Skin epidermis (tissue), 12 donors: ENCODE measurements around the gene EME2.
A peak's percentile ranks its signal among the peaks of the same experiment; 100 is the strongest.

ENCODE experiments used
- H3K27ac ChIP-seq, 21 experiments: fragments of 200-600 bp; sonication (generic) in 11 of 21; one replicate each; pipeline ENCODE4 v1.5.0; 2020; ENCODE audit warnings: mild to moderate bottlenecking in 3 of 21, inconsistent platforms in 2 of 21, moderate library complexity in 2 of 21
- H3K4me3 ChIP-seq, 7 experiments: fragments of 200-600 bp; sonication (generic) in 2 of 7; one replicate each; pipeline ENCODE4 v1.5.0; 2020; ENCODE audit warnings: inconsistent platforms in 2 of 7, mild to moderate bottlenecking in 2 of 7, moderate library complexity in 1 of 7

Gene EME2

DNA sequence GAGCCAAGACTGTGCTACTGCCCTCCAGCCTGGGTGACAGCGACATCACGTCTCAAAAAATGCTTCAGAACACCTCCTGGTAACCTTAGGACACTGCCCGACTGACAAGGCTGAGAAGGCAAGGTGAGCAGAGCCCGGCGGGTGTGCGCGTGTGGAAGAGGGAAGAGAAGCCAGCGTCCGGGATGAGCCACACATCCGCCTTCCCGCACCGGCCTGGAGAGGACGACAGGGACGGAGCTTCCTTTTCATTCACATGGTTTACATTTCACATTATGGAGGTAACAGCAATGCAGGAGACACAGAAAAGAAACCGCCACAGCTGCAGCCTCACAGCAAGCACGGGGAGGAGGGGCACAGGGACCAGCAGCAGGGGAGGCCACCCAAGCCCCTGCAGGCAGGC lies 37.5 kb downstream of the EME2 start:
- H3K27ac ChIP-seq: no peak overlapping the region
- no peak overlapping the region for H3K4me3 ChIP-seq

DNA sequence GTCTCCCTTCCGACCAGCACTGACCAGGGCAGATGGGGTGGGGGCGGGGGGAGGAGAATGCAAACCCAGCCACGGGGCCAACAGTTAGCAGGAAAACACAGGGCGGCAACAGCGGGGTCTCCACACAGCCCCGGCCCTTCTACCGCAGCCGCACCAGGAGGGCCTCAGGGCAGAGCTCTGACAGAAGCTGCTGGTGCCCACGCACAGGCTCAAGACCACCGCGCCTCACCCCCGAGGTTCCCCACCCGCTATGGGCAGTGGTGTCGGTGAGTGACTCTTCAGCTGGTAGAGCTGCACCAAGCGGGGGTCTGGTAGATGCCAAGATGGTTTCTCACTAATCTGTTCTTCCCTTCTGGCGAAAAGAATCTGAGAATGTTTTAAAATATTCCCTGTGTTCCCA lies 37.9 kb downstream of the EME2 start:
- no peak overlapping the region for H3K4me3 ChIP-seq

DNA sequence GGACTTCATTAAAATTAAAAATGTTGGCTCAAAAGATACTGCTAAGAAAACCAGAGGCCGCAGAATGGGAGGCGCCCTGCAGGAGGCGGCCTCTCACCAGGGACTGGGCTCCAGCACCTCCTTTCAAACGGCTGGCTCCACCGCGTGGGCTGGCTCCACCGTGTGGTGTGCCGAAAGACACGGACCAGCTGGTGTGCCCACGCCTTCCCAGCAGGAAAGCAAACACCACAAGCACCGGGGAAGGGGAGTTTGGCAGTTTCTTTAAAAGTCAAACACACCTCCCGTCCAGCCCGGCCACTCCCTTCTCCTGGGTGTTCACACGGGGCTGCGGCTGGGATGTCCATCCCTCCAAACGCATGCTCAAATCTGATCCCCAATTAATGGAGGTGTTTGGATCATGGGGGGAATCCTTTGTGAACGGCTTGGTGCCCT lies 40.1 kb downstream of the EME2 start:
- H3K4me3 ChIP-seq: no peak overlapping the region
- no peak overlapping the region for H3K27ac ChIP-seq

More for the DNA sequence above, 37.9 kb downstream of the EME2 start:
- H3K27ac ChIP-seq: no peak overlapping the region

DNA sequence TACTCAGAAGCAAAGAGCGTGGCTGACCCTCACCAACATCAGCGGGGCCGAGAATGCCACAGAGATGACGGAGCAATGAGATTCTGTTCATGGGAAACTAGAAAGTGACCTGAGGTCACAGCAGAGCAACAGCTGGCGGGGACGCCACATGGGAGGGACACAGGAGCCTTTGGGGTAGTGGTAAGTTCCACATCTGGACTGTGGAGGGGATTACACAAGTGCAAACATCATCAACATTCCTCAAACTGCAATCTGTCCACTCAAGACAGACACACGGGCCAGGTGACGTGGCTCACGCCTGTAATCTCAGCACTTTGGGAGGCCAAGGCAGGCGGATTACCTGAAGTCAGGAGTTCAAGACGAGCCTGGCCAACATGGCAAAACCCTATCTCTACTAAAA lies 42.9 kb downstream of the EME2 start:
- Histone ChIP-seq H3K27ac (no peak overlapping the region), H3K4me3 (no peak overlapping the region)

DNA sequence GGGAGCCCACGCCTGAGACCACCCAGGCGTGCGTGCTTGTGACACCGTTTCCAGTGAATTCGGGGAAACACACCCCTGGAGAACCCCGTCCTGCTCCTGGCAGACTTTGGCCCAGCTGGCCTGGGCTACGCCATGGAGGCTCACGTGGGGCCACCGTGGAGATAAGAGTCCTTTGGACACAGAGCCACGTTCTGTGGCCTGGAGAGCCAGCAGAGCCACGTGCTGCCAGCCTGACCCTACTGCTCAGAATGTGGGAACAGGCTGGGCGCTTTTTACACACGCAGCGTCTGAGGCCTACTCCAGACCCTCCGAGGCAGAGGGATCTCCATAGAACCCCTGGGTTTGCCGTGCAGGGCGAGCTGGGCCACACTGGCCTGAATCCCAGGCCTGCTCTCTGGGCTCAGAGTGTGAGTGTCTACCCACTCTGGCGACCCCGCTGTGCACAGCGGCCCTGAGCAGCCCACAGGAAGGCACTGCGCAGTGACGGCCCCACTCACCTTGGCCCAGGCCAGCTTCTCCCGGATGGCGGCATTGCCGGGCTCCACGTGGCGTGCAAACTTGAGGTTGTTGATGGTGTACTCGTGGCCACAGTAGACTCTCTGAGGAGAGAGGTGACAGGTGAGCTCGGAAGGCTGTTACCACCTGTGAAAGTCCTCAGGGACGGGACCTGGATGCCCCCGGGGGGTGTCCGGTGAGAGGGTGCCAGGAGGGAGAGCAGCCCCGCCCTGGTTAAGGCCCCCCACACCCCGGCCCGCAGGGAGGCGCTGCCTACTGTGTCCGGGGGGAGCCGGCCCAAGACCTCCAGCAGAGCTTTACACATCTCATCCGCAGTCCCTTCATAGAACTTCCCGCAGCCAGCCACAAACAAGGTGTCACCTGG lies 44.0 kb downstream of the EME2 start:
- no peak overlapping the region for H3K4me3 ChIP-seq
- no peak overlapping the region for H3K27ac ChIP-seq

DNA sequence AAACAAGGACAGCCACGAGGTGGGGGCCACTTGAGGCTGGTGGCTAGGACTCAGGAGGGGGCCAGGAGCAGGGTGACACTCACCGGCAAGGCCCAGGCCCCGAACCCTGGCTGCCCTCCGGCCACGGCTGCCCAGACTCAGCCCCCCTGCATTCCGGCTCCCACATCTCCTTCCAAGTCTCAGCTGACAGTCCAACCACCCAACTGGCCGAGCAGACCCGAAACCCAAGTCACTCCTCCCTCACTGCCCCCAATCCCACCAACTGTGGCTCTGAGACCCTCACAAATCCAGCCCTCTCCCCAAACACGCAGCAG lies 44.6 kb downstream of the EME2 start:
- Histone ChIP-seq H3K4me3 (no peak overlapping the region), H3K27ac (no peak overlapping the region)

DNA sequence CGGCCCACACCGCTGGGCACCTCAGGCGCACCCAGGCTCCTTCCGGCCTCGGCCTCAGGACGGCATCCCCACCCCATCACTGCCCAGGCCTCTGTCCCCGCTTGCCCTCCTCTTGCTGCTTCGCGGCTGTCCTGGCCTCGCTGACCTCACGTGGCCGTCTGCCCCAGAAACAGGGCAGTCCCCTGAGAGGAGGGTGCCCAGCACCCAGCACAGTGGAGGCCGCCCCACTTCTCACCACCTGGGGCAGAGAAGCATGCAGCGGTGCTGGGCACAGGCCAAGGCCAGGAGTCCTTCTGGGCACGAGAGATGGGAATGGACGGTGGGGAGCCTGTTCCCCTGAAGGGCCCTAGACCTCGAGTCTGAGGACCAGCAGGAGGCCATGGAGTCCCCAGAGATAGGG lies 45.1 kb downstream of the EME2 start:
- Histone ChIP-seq H3K4me3 (no peak overlapping the region), H3K27ac (no peak overlapping the region)

DNA sequence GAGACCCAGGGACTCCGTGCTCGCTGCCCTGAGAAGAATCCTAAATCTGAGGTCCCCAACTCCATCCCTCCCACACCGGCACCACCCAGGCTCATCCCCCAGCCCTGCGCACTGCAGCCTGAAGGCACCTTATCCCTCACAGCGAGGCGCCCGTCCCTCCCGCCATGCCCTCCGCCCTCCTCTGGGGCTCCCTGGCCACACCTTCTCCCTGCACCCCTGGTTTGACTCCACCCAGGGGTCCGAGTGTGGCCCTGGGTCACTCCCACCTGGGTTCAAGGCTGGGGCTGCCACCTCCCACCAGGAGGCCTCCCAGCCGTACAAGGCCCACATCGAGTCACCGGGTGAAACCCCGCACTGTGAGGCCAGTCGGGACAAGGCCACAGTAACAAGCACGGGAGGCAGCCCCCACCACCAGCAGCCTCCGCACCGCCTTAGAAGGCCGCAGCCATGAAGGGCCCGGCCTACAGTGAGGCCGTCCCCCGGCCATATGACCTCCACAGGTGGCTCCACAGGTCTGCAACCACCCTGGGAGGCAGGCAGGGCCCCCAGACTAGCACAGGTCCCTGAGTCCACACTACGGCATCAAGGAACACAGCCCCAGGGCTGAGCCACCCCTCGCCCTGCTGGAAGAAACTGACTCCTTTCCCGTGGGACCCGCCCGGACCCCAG lies 45.7 kb downstream of the EME2 start:
- Histone ChIP-seq H3K27ac (no peak overlapping the region), H3K4me3 (no peak overlapping the region)

DNA sequence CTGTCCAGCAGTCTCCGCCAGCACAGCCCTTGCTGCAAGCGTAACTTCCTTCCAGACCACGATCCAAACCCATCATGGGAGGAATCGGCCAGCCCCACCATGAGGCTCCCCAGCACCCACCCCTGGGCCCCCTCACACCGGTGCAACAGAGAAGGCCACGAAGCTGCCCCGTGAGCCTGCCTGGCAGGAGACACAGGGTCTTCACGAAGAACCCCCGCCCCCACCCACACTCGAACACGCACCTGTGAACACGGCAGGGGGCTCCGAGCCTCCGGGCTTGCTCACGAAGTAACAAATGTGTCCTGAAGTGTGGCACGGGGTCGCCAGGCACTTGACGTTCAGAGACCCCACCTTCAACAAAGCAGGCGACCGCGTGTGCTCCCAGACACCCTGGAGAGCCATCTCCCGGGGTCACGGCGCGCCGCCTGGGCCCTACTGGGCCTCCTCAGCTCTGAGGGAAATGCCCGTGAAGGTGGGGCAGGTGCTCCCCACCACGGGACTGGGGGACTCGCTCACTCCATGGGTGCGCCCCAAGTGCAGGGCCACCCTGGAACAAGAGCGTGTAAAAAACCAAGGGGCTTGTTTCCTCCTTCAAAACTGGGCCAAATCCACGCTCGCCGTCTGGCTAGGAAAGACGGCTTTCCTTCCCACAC lies 46.4 kb downstream of the EME2 start:
- no peak overlapping the region for H3K27ac ChIP-seq

DNA sequence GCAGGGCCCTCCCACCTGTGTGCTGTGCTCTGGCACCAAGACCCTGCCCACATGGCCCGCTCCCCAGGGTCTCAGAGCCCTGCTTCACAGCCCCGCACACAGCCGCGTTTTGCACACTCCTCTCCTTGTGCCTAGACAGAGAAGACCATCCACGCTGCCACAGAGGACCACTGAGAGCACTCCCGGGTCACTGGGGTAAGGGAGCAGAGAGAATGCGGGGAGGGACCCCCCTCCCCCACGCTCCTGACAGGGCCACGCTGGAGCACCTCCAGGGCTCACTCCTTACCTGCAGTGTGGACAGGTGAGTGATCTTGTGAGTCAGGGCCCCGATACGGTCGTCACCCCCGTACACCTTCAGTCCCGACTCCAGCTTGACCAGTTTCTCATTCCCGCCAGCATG lies 47.0 kb downstream of the EME2 start:
- no peak overlapping the region for H3K4me3 ChIP-seq
- H3K27ac ChIP-seq: no peak overlapping the region

More for the DNA sequence above, 46.4 kb downstream of the EME2 start:
- H3K4me3 ChIP-seq: no peak overlapping the region

DNA sequence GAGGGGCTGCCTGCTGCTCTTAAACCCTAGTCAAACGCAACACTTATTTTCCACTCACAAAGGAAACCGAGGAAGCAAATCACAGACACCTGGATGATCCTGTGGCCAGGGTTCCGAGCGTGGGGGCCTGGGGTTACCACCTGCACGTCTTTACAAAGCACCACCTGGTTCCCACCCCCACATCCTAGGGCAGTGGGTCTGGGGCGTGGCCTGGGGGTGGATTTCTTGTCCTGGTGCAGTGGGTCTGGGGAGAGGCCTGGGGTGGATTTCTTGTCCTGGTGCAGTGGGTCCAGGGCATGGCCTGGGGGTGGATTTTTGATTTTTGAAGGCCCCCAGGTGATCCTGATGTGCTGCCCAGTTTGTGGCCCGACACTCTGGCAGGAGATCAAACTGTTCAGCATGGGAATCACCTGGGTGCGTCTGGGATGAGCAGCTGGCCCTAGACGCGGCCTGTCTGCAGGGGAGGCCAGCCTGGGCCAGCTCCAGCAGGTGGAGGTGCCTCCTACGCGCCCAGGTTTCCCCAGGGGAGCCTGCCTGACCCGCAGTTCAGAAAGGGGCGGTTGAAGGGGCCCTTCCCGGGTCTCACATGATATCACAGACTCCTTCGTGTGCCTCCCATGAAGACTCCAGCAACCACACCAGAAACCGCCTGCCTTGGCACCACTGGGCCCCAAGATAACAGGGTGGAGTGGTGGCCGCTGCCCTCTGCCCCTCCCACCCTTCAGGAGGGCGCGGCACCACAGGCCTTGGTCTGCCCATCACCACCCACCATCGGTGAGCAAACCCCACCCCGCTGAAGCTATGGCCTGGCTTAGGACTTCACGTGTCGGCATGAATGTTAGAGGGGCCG lies 47.7 kb downstream of the EME2 start:
- Histone ChIP-seq H3K27ac (no peak overlapping the region), H3K4me3 (no peak overlapping the region)

DNA sequence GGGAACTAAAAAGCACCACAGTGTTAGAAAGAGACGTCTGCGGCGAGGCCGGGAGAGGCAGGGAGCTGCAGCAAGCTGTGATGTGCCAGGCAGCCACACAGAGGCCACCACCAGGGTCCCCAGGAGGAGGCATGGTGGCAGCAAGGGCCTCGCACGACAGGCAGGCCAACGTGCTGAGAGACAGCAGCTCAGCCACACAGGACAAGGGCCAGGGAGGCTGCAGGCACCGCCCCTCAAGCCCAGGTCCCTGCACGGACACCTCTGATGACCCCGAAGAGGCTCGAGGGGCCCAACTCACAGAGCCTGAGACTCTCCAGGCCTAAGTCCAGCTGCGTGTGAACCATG lies 48.3 kb downstream of the EME2 start:
- no peak overlapping the region for H3K4me3 ChIP-seq
- no peak overlapping the region for H3K27ac ChIP-seq

DNA sequence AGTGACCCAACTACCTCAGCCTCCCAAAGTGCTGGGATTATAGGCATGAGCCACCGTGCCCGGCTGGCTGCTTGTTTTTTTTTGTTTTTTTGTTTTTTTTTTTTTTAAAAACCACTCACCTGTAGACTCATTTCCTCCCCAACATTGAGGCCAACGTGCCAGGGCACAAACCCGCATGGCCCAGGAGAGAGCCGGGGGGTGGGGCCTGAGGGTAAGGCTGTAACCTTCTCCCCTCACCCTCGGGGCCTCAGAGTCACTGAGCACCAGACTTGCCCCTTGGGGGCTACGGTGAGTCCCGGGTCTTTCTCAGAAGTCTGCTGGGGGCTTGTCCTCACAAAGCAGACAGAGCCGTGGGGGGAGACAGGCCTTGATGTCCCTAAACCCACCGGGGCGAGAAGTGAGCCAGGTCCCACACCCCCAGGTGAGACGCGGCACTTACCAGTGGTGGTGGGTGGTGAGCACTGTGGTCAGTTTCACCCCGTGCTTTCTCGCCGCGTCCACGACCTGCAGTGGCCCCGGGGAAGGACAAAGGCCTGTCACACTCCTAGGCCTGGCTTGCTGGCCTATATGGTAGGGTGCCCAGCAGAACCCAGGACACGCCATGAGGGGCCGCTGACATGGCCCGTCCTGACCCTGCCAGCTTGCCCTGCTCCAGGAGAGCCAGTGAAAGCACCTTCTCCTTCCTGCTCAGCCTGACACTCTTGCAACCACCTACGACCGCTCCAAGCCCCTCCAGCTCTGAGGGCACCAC lies 49.4 kb downstream of the EME2 start:
- H3K4me3 ChIP-seq: no peak overlapping the region
- H3K27ac ChIP-seq: no peak overlapping the region

DNA sequence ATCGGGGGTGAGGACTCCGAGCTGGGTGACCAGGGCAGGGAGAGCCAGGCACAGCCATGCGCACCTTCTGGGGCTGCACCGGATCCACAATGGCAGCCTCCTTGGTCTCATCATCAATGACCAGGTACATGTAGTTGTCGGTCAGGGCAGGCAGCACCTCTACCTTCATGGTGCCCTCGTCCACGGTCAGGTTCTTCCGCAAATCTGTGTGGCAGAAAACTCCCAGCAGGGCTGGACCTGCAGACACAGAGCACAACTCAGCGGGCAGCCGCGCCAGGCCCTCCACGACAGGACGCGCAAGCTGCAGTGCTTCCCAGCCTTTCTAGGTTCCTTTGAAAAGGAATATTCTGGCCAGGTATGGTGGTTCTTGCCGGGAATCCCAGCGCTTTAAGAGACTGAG lies 50.2 kb downstream of the EME2 start:
- Histone ChIP-seq H3K4me3 (no peak overlapping the region), H3K27ac (no peak overlapping the region)

DNA sequence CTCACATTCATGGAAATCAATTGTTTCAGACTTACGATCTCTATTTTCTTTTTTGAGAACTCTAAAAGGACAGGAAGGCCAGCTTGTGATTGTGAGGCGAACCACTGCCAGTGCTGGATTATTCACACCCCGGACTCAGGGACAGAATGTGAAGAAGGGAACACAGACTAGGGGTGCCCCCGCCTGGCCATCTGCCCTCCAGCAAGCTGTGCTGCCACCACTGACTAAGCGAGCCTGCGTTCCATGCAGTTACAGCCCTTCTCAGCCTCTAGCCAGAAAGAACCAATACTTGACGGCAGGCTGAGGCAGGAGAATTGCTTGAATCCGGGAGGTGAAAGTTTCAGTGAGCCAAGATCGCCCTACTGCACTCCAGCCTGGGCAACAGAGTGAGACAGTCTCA lies 51.2 kb downstream of the EME2 start:
- Histone ChIP-seq H3K4me3 (no peak overlapping the region), H3K27ac (no peak overlapping the region)

DNA sequence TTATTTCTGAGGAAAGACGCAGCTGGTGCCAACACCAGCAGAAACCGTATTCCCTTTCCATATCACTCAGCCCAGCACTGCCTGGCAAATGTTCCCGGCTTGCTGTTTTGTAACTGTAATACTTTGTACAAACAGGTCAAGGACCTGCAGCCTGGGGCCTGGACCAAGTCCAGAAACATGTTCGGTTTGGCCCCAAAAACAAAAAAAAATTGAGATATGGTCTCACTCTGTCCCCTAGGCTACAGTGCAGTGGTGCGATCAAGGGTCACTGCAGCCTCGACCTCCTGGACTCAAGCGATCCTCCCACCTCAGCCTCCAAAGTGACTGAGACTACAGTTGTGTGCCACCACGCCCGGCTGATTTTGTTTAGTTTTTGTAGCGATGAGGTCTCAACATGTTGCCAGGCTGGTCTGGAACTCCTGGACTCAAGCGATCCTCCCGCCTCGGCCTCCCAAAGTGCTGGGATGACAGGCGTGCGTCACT lies 52.8 kb downstream of the EME2 start:
- Histone ChIP-seq H3K27ac (peak overlapping the region in 12 of 21 experiments; percentile 34 to 82 (median 76)), H3K4me3 (peak overlapping the region in 6 of 7 experiments; percentile 47 to 94 (median 76))
